A673 (cell line): ENCODE results near the gene RUNDC3A. TPM values are rescaled to one million over a fixed set of nuclear protein-coding genes. Genes with fewer than 3 reads are reported as not detected.

Source experiments
- BruUV-seq: library from RNA; stranded (reverse); fragments of 400-500 nt; replicated peaks from 2 replicates; lab custom pipeline; 2021; lab: Mats Ljungman, UMichigan
- CTCF ChIA-PET: fragments of 300-600 bp; sonication (Branson Sonifier 250); formaldehyde crosslinking; loops from one replicate; lab custom pipeline; 2022; ENCODE audit warnings: antibody characterized with exemption; lab: Charles Lee
- POLR2A ChIA-PET: fragments of 300-600 bp; sonication (Branson Sonifier 250); formaldehyde crosslinking; loops from one replicate; lab custom pipeline; 2022; ENCODE audit warnings: antibody characterized with exemption; ENCODE audit not compliant: low non-redundant PET; lab: Charles Lee
- DNase-seq: peaks from one replicate; pipeline ENCODE4 v3.0.0-alpha.2; 2015; ENCODE audit warnings: low spot score
- H3K27ac ChIP-seq: fragments of 200-600 bp; sonication (generic); 2 replicates; pipeline ENCODE4 v1.5.1; 2016; ENCODE audit warnings: mixed run types, low read depth, mild to moderate bottlenecking, mixed read lengths, antibody characterized with exemption, low read length; ENCODE audit not compliant: poor library complexity, severe bottlenecking
- H3K27me3 ChIP-seq: fragments of 200-600 bp; sonication (generic); replicated peaks from 2 replicates; pipeline ENCODE4 v1.6.1; 2017; ENCODE audit warnings: mixed run types, low read depth, mild to moderate bottlenecking, mixed read lengths, antibody characterized with exemption, low read length; ENCODE audit not compliant: insufficient read depth, poor library complexity
- H3K36me3 ChIP-seq: fragments of 200-600 bp; sonication (generic); 2 replicates; pipeline ENCODE4 v1.6.1; 2016; ENCODE audit warnings: mixed run types, mild to moderate bottlenecking, mixed read lengths, antibody characterized with exemption, low read length; ENCODE audit not compliant: insufficient read depth, poor library complexity, severe bottlenecking
- H3K4me1 ChIP-seq: fragments of 200-600 bp; sonication (generic); 2 replicates; pipeline ENCODE4 v1.6.1; 2017; ENCODE audit warnings: mixed run types, mild to moderate bottlenecking, mixed read lengths, antibody characterized with exemption, low read length; ENCODE audit not compliant: insufficient read depth, poor library complexity, severe bottlenecking
- H3K4me3 ChIP-seq: fragments of 200-600 bp; sonication (generic); 2 replicates; pipeline ENCODE4 v1.5.1; 2016; ENCODE audit warnings: low read depth, mixed run types, mild to moderate bottlenecking, mixed read lengths, low read length; ENCODE audit not compliant: poor library complexity, severe bottlenecking
- H3K9me3 ChIP-seq: fragments of 200-600 bp; sonication (generic); 2 replicates; pipeline ENCODE4 v1.6.1; 2016; ENCODE audit warnings: mixed run types, low read depth, mild to moderate bottlenecking, mixed read lengths, antibody characterized with exemption, low read length; ENCODE audit not compliant: poor library complexity, severe bottlenecking
- EZH2 ChIP-seq: fragments of 200-600 bp; sonication (generic); IDR thresholded peaks from 2 replicates; pipeline ENCODE4 v1.6.1; 2017; ENCODE audit warnings: borderline replicate concordance, low read depth, mild to moderate bottlenecking, mixed read lengths, antibody characterized with exemption, low read length; ENCODE audit not compliant: poor library complexity, severe bottlenecking
- intact Hi-C: fragments of 100-400 bp; cut with micrococcal nuclease; formaldehyde crosslinking; loops from one replicate; pipeline ENCODE4 v1.10.0; 2022; ENCODE audit not compliant: unreplicated experiment
- total RNA-seq: library from RNA; stranded (reverse); gene quantifications from 2 replicates; pipeline ENCODE4 v1.2.3, GENCODE V29; 2021
- TF ChIP-seq, protein P1 (sequence below): fragments of 300-800, 200-600 bp; sonication (generic); conservative IDR thresholded peaks from 2 replicates; pipeline ENCODE4 v1.5.1; 2017; ENCODE audit warnings: low read depth, mild to moderate bottlenecking, antibody characterized with exemption, low read length, moderate library complexity, mixed read lengths

The RUNDC3A gene
- total RNA-seq, 1 experiment from 2014 or later = 0.56 TPM

DNA sequence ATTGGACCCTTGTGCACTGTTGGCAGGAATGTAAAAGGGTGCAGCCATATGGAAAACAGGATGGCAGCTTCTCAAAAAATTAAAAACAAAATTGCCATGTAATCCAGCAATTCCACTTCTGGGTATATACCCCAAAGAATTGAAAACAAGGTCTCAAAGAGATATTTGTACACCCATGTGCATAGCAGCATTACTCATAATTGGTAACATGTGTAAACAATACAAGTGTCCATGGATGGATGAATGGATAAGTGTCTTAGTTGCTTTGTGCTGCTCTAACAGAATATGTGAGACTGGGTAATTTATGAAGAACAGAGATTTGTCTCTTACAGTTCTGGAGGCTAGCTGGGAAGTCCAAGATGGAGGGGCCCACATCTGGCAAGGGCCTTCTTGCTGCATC lies 3.8 kb upstream of the RUNDC3A start:
- no peak overlapping the region for H3K4me3 ChIP-seq
- ChIA-PET CTCF (no interaction called here), POLR2A (no interaction called here)
- no peak overlapping the region for H3K27ac ChIP-seq
- H3K9me3 ChIP-seq = no peaks in the 10 kb centered on the region
- no TSS peak for BruUV-seq
- intact Hi-C loops = no loop called here
- H3K27me3 ChIP-seq = peaks cover 4% of the 10 kb centered on the region
- no peak for DNase-seq
- H3K4me1 ChIP-seq = no peaks in the 10 kb centered on the region
- no peaks in the 10 kb centered on the region for H3K36me3 ChIP-seq
- no peak for TF ChIP-seq EZH2
- TF ChIP-seq, protein P1, sequence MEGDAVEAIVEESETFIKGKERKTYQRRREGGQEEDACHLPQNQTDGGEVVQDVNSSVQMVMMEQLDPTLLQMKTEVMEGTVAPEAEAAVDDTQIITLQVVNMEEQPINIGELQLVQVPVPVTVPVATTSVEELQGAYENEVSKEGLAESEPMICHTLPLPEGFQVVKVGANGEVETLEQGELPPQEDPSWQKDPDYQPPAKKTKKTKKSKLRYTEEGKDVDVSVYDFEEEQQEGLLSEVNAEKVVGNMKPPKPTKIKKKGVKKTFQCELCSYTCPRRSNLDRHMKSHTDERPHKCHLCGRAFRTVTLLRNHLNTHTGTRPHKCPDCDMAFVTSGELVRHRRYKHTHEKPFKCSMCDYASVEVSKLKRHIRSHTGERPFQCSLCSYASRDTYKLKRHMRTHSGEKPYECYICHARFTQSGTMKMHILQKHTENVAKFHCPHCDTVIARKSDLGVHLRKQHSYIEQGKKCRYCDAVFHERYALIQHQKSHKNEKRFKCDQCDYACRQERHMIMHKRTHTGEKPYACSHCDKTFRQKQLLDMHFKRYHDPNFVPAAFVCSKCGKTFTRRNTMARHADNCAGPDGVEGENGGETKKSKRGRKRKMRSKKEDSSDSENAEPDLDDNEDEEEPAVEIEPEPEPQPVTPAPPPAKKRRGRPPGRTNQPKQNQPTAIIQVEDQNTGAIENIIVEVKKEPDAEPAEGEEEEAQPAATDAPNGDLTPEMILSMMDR = no peak

DNA sequence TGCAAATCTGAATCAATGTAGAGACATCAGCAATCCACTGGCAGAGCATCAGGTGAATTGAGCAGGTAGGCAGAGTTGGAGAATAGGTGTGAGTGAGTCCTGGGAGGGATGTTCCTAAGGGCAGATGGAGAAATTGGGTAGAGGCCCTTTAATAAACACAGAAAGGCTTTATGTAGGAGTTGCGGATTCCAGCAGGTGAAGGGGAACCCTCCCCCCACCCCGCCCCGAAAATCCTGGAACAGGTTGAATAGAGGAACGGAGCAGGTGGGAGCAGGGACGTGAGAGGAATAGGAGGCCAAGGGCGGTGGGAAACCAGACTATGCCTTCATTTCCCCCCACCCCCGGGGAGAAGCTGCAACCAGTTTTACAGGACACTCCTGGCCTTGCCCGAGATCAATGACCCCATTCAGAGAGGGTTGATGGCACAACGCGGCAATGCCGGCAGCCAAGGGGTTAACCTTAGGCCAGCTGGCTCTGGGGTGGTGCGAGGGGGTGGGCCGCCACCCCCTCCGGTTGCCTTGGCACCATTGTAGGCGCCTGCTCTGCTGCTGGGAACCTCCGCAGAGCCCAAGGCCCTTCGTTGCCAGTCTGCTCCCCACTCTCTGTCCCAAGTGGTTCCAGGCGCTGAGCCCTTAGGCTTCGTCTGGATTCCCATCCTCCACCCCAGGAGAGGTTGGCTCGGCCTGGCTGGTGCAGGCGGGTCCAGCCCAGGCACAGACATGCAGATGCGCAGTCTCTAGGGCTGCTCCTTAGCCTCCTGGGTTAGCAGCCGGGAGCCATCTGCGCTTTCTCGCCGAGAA lies 814 bp upstream of the RUNDC3A start:
- ChIA-PET CTCF (no interaction called here), POLR2A (no interaction called here)
- Histone ChIP-seq H3K36me3 (no peaks in the 10 kb centered on the region), H3K27me3 (peaks cover 4% of the 10 kb centered on the region), H3K9me3 (no peaks in the 10 kb centered on the region), H3K27ac (no peak overlapping the region), H3K4me1 (no peaks in the 10 kb centered on the region), H3K4me3 (no peak overlapping the region)
- TF ChIP-seq, protein P1 = no peak
- TF ChIP-seq EZH2 = no peak
- DNase-seq = peak; percentile 27
- no TSS peak for BruUV-seq
- intact Hi-C loops = no loop called here

DNA sequence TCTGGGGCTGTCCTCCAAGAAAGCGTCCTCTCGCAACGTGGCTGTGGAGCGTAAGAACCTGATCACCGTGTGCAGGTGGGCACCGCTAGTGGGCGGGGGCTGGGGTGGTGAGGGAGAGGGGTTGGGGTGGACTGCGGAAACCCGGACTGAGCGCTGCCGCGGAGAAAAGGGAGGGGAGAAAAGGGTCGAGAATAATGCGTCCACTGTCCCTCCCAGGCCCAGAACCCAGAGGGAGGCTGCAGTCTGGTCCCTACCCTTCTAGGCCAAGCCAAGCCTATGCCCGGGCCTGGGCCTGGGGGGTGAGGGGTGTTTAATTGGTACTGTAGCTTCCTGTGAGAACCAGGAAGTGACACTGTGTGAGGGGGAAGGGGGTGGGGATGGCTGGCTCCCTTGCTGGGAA lies 464 bp downstream of the RUNDC3A start:
- BruUV-seq = no TSS peak
- no peak overlapping the region for H3K27ac ChIP-seq
- H3K27me3 ChIP-seq = peaks cover 4% of the 10 kb centered on the region
- no peak for DNase-seq
- H3K4me1 ChIP-seq = no peaks in the 10 kb centered on the region
- H3K36me3 ChIP-seq = no peaks in the 10 kb centered on the region
- POLR2A ChIA-PET = no interaction called here
- no peaks in the 10 kb centered on the region for H3K9me3 ChIP-seq
- intact Hi-C loops = no loop called here
- H3K4me3 ChIP-seq = peak overlapping the region; percentile 21
- CTCF ChIA-PET = no interaction called here
- TF ChIP-seq, protein P1 = no peak
- TF ChIP-seq EZH2 = no peak
